Vagina (tissue), 2 donors: ENCODE results near the gene LRRC75B.
"Not testable (repeated sequence)": the region's sequence is repeated elsewhere in the genome, so short reads cannot be mapped to it uniquely, and the experiment has no call there.

Experiments
- CTCF ChIP-seq, 3 experiments: fragments of 450-650 bp in 2 of 3; fragments of 200-600 bp in 1 of 3; sonication (generic) in 1 of 3; IDR thresholded peaks; one replicate each; pipeline ENCODE4 v1.5.1; 2017 to 2019; ENCODE audit warnings: antibody characterized with exemption in 3 of 3, mild to moderate bottlenecking in 2 of 3, moderate library complexity in 2 of 3
- POLR2A ChIP-seq, 2 donors: fragments of 450-650 bp; IDR thresholded peaks; one replicate each; pipeline ENCODE4 v1.6.1; 2017; ENCODE audit warnings: antibody characterized with exemption in 2 of 2, mild to moderate bottlenecking in 2 of 2, moderate library complexity in 2 of 2
- POLR2AphosphoS5 ChIP-seq, 2 donors: sonication (generic); formaldehyde crosslinking; IDR thresholded peaks; one replicate each; pipeline ENCODE4 v1.9.0; 2017; ENCODE audit warnings: antibody characterized with exemption in 2 of 2, mild to moderate bottlenecking in 2 of 2, low read depth in 1 of 2; ENCODE audit not compliant: insufficient read depth in 1 of 2

- not testable (repeated sequence) for TF ChIP-seq CTCF (IDR thresholded peaks at IDR 0.05); POLR2AphosphoS5 (IDR thresholded peaks at IDR 0.05; ENCODE audit: insufficient read depth in 1 of 2, low read depth in 1 of 2); POLR2A (IDR thresholded peaks at IDR 0.05)
These were observed 40.6 kb upstream of the LRRC75B start for GRCh38 chr22:24633231-24634023.
